HG02973 (cell line): ENCODE data around the gene RNH1.
"Not testable (repeated sequence)": the region's sequence is repeated elsewhere in the genome, so short reads cannot be mapped to it uniquely, and the experiment has no call there.

ENCODE experiments used
- ATAC-seq: cut with Tn5 transposase; IDR thresholded peaks from one replicate; pipeline ENCODE4 v1.9.1; 2021; ENCODE audit warnings: moderate library complexity; ENCODE audit not compliant: unreplicated experiment

RNH1 gene

DNA sequence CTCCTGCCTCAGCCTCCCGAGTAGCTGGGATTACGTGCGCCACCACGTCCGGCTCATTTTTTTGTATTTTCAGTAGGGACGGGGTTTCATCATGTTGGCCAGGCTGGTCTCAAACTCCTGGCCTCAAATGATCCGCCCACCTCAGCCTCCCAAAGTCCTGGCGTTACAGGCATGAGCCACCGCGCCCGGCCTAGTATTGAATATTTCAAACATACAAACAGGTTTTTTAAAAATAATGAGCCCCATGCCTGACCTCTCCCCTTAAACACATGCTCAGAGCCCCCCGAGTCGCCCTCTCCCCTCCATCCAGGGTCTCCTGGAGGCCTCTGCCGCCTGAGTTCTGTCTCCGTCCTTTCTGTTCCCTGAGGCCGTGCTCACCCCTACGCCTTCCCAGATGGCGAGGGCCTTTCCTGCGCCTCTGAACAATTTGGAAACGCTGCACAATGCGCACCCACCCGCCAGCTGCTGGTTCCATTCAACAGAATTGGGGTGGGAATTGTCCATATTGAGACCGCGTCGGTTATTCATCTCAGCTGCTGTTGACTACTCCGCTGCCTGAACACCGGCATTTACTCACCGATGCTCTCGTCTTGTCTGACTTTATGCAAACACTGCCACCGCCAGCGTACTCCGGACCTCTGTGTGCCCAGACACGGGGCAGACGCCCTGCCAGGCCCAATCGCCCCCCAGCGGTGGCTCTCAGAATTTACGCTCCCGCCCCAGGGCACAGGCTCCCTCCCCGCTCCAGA is 13.6 kb upstream of the RNH1 start:
- ATAC-seq: no peak

DNA sequence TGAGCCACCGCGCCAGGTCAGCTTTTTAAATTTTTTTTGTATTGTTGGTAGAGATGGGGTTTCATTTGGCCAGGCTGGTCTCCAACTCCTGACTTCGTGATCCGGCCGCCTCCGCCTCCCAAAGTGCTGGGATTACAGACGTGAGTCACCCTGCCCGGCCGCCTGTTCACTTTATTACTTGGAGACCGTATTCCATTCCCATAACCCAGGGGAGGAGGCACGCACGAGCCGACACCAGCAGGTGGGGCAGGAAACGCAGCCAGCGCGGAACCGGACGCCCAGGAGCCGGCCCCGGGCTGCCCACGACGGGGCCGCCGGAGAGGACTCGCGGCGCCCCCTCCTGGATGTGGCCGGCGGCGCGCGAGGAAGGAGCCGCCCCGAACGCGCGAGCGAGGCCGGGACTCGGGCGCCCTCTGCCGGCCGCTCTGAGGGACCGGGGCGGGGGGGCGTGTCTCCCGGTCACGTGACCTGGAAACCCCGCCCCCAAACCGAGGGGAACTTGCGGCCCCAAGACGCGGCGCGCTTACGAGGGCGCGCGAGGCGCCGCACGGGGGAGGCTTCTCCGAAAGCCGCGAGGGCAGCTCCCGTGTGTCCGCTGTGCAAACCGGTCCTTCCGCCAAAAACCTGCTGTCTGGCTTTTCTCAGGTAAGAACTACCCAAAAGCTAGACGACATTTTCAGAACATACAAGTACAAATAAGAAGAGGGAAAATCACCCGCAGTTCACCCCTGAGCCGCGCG is 11.6 kb upstream of the RNH1 start:
- peak; percentile 82 for ATAC-seq

DNA sequence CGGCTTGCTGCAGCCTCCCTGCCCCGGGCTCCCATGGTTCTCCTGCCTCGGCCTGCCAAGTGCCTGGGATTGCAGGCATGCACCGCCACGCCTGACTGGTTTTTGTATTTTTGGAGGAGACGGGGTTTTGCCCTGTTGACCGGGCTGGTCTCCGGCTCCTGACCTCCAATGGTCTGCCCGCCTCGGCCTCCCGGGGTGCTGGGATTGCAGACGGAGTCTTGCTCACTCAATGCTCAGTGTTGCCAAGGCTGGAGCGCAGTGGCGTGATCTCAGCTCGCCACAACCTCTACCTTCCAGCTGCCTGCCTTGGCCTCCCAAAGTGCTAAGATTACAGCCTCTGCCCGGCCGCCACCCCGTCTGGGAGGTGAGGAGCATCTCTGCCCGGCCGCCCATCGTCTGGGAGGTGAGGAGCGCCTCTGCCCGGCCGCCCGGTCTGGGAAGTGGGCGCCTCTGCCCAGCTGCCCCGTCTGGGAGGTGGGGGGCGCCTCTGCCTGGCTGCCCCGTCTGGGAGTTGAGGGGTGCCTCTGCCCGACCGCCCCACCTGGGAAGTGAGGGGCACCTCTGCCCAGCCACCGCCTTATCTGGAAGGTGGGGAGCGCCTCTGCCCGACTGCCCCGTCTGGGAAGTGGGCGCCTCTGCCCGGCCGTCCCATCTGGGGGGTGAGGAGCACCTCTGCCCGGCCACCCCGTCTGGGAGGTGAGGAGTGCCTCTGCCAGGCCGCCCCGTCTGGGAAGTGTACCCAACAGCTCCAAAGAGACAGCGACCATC is 10.1 kb upstream of the RNH1 start:
- not testable (repeated sequence) for ATAC-seq

DNA sequence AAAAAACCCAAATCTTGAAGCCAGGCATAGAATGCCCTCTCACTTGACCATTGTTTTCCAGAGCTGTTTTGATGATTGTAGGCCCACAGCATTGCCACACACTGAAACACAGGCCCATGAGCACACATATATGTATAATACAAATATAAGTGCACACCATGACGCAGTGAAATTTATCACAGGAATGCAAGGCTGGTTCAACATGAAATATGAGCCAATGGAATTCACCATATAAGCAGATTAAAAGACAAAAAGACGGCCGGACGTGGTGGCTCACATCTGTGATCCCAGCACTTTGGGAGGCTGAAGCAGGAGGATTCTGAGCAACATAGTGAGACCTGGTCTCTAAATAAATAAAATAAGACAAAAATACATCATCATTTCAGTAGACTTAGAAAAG is 9.4 kb upstream of the RNH1 start:
- ATAC-seq: no peak

DNA sequence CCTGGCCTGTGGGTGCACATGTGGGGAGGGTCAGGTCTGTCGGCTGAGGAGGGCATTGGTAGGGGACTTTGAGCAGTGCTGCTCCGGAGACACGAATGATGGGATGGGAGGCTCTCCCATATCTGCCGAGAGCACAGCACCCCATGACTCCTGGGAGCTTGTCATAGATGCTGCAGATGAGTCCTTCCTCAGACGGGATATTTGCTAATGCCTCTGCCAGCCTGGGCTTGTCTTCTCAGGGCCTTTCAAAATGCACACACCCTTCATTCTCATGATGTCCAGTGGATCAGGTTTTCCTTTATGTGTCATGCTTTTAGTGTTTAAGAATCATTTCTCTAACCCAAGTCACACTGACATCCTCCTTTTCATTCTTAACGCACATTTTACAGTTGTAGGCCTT is 8.1 kb upstream of the RNH1 start:
- no peak for ATAC-seq

DNA sequence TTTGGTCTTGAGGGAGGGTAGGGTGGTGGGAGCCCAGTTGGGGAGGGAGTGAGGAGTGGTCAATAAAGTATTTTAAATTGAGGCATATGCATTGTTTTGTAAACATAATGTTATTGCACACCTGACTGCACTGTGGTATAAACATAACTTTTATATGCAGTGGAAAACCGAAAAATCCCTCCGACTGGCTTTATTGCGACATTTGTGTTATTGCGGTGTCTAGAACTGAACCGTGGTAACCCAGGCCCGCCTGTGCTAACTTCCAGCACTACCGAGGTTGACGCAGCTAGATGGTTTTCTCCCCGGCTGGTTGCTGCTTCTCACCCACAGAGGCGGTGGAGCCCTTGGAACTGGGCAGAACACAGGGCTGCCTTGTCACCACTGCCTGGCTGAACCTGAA is 7.6 kb upstream of the RNH1 start:
- ATAC-seq: no peak

DNA sequence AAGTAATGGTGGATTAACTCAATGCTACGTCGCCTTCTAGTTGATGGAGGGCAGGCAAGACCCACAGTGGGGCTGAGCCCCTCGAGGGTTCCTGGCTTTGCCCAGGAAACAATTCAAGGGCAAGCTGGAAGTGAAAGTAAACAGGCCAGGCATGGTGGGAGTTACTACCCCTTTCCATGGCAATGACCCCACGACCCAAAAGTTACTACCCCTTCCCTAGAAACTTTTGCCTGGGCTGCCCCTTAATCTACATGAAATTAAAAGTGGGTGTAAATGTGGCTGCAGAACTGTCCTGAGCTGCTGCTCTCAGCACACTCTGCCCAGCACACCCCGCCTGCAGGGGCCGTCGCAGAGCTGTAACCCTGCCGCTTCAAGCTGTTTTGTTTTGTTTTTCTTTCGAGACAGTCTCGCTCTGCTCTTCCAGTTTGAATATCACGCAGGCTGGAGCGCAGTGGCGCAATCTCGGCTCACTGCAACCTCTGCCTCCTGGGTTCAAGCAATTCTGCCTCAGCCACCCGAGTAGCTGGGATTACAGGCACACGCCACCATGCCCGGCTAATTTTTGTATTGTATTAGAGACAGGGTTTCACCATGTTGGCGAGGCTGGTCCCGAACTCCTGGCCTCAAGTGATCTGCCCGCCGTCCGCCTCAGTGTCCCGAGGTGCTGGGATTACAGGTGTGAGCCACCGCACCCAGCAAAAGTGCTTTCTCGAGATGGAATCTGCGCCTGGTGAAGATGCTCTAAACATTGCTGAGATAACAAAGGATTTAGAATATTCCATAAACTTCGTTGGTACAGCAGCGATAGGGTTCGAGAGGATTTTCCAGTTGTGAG is 5.9 kb upstream of the RNH1 start:
- ATAC-seq: no peak

DNA sequence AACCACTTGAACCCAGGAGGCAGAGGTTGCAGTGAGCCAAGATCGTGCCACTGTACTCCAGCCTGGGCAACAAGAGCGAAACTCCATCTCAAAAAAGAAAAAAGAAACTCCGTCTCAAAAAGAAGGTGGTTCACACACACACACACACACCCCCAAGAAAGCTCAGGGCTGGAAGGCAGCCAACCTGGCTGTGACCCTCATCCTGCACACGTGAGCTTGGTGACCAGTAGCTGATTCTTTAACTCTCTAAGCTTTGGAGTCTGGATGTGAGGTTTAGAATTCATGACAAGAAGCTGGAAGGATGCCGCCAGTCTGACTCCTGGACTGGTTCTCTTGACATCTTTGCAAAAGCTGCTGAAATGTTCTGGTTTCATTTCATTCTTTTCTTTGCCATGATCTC is 1.9 kb upstream of the RNH1 start:
- no peak for ATAC-seq

DNA sequence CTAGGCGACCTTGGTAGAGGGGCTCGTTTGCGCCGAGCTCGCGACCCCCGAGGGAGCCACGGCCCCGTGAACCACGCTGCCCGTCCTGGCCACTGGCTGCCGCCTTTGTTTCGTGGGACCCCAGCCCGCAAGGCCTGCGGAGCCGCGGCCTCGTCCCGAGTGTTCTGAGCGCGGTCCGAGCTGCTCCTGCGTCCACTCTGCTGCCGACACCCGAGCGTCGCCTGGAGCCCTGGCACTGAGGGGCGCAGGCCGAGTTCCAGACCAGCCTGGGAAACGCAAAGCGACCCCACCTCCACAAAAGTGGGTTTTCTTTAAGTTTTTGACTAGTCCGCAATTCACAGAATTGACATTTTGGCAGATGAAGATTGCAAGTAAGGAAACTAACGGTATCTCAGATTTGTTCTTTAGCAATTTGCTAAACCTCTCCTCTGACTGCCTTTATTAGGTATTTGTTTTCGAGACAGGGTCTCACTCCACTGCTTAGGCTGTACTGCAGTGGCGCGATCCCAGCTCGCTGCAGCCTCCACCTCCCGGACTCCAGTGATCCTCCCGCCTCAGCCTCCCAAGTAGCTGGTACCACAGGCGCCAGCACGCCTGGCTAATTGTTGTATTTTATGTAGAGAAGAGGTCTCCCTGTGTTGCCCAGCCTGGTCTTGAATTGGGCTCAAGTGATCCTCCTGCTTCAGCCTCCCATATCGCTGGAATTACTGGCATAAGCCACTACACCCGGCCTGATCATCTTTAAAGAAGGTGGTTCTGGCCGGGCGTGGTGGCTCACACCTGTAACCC is 879 bp upstream of the RNH1 start:
- ATAC-seq: no peak

DNA sequence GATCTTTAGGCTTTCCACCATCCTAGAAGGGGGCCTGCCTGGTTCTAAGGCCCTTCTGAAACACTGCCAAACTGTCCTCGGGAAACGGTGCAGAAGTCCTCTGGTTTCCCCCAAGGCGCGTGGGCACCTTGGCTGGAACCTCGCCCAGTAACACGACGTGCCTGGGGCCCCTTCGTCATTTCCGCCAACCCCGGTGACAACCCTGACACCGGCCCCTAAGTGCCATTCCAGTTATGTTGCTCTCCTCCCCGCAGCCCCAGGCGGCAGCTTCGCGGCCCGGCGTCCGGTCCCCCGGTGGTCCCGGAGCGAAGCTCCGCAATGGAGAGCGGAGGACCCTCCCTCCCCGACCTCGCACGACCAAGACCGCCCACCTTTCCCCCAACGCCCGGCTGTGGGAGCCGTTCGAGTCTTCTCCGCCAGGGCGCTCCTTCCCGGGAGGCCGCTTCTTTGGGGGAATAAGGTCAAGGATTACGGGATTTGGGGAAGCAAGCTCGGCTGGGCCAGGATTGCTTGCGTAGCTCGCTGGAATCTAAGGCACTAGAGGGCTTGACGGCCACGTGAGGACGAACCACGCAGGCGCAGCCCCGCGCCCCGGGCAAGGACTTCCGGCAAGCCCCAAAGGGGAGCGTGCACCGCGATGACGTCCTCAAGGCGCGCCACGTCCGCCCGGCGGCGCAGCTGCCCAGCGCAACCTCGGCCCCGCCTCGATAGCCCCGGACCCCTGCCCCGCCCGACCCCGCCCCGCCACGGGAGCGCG is 626 bp downstream of the RNH1 start:
- ATAC-seq: peak; percentile 52

DNA sequence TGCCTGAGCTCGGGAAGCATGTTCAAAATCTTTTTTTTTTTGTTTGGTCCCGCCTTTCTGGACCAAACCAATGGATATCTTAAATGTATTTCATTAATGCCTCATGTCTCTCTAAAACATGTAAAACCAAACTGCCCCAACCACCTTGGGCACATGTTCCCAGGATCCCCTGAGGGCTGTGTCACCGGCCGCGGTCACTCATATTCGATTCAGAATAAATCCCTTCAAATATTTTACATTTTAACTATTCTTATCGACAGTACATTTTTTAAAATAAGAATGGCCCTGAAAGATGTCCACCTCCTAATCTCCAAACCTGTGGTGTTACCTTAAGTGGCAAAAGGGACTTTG is 2.1 kb downstream of the RNH1 start:
- ATAC-seq: no peak

DNA sequence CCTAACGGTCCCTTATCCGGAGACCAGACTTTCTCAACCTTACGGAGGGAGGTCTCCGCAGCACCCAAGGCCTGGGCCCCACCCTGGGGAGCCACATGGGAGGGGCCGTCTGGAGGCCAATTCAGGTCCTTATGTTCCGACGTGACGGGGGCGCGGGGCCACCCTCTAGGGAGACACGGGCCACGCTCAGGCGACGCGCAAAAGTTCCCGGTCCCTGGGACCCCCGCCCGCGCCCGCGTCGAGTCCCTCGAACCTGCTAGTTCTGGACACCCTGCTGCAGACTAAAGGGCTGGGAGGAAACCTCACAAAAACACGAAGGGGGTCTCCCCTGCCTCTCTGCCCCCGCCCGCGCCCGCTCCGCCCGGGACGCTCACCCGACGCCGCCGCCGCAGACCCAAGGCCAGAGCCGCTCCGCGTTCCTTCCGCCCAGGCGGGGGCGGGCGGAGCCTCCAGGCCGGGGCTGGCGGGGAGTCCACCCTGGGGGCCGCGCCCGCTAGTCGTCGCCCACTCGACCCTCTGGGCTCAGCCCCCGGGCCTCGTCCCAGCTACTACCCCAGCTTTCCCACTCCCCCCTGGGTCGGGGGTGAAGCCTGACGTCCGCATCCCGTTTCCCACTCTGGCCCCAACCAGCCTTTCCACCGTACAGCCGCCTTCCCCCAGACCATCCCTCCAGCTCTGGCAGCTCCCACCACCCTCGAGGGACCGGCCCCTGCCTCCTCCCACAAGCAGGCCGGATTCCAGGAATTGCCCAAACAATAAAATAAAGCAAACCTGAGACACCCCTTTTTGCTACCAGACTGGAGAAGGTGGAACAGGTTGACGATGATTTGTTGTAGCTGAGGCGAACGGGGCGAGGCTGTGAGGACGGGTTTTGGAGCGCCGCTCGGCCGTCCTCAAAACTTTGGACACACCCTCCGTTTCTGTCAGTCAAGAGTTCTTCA is 2.7 kb downstream of the RNH1 start:
- ATAC-seq: no peak

DNA sequence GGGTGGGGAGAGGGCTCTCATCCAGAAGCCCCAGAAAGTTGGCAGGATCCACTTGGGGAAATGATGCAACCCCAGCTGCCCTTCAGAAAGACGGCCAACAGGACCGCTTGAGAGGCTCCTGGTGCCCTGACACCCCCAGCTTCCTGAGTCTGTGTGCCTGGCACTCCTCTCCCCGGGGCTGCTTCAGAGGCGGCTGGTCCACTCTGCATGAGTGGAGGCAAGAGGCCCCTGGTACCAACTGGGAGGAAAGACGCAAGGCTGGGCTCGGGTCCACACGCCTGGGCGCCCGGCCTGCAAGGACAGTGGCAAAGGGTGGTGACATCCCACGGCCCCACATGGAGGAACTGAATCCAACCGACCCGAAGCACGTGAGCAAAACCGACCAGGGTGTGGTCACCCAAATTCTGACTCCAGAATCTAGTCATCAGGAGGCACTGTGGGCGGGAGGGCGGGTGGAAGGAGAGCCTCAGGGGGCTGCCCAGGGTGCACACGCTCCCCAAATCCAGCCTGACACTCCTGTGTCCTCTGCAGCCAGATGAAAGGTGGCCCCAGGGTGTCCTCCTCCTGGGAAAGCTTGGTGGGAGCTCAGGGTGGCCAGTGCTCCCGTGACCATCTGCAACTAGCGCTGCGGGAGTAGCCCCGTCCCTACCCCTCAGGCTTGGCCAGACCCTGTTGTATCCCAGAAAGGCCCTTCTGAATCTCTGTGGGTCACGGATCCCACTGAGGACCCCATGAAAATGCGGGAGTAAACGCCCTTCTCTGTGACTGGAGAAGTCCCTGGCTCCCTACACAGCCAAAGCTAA is 3.7 kb downstream of the RNH1 start:
- no peak for ATAC-seq

DNA sequence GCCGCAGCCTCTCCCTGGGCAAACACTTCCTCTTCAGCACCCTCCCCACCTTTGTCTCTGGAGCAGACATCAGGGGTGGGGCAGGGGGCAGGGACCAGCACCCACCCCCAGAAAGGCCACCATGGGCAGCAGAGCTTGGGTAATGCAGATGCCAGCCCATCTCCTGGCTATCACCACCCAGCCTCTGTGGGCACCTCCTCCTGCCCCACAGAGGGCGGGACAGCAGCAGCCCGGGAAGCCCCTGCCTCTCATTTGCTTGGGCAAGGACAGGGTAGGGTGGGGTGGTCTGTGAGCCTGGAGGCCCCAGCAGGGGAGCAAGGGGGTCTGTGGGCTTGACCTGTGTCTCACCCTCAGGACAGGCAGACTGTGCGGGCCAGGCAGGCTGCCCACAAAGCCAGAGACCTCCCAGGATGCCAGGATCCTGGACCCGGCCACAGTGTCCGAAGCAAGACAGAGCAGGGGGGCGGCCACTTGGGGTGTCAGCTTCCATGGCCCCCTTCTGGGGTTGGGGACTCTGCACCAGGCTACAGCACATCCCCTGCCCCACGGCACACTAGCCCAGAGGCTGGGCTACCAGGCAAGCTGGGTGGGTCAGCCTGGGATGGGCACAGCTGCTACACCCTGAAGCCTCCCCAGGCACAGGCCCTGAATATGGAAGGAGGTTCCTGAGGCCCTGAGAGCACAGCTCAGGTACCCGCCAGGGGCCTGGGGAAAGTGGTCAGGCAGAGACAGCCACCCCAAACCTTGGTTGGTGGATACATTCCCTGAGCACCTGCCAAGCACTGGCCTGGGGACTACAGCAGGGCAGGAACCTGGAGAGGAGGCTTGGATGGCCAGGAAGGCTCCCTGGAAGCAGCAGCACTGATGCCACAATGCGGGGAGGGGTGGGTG is 4.5 kb downstream of the RNH1 start:
- no peak for ATAC-seq

DNA sequence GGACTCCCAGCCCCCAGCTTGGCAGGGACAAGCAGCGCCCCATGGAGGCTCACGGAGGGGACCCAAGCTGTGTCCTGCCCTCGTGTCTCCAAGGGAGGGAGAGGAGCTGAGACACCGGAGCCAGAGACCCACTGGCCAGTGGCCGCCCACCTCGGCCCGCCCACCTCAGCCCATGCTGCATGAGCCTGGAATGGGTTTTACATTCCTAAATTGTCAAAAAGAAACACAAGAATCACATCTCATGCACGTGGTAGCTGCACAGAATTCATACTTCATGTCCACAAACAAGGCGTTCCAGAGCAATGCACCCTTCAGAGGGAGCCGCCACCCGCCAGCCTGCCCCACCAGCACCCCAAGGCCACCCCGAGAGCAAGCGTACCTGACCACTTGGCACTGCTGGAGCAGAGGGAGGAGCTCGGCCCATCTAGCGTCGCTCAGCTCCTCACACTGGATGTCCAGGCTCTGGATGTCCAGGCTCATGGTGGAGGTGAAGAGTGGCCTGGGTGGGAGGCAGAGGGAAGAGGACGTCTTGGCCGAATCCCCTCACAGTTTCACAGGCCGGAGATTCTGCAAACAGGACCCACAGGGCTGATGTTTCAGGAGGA is 5.3 kb downstream of the RNH1 start:
- no peak for ATAC-seq

DNA sequence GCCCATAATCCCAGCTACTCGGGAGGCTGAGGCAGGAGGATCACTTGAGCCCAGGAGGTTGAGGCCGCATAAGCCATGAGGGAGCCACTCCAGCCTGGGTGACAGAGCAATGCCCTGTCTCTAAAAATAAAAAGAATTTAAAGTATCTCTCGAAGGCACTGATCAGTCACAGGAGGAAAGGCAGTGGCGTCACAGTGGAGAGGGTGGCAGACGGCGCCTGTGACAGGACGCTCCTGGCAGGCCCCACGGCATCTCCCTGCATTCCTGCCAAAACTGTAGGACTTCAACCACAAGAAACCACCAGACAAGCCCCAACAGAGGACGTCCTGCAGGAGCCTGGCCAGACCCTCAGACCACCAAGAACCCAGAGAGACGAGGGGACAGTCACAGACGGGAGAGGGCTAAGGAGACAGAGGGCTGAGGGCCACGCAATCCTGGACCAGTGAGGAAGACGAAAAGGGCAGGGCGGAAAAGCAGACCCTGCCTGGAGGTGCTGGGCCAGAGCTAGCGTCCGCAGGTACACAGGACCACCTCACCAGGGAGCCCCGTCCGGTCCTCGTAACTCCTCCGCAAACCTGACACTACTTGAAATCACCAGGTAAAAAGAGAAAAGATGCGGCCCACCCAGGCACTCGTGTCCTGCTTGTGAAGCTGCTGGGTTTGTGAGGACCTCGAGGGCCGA is 5.9 kb downstream of the RNH1 start:
- no peak for ATAC-seq
